ENCODE results near the gene PRSS2.

DNA sequence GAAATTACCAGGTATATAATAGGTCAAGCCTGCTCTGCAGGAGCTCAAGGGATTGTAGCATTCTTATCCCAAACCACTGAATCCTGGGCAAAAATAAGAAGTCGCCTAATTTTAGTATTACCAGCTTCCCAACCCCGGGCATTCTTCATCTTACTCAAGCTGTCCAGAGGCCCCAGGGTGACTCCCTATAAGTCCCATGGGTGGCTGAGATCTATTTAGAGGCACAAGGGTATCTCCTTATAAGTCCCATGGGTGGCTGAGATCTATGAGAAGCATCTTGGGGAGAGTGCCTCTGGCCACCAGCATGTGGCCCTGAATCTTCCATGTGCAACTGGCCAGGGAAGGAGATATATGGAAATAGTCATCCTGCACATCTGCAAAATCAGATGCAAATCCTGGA lies 38.9 kb downstream of the PRSS2 start:
- TF ChIP-seq, protein P1, sequence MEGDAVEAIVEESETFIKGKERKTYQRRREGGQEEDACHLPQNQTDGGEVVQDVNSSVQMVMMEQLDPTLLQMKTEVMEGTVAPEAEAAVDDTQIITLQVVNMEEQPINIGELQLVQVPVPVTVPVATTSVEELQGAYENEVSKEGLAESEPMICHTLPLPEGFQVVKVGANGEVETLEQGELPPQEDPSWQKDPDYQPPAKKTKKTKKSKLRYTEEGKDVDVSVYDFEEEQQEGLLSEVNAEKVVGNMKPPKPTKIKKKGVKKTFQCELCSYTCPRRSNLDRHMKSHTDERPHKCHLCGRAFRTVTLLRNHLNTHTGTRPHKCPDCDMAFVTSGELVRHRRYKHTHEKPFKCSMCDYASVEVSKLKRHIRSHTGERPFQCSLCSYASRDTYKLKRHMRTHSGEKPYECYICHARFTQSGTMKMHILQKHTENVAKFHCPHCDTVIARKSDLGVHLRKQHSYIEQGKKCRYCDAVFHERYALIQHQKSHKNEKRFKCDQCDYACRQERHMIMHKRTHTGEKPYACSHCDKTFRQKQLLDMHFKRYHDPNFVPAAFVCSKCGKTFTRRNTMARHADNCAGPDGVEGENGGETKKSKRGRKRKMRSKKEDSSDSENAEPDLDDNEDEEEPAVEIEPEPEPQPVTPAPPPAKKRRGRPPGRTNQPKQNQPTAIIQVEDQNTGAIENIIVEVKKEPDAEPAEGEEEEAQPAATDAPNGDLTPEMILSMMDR (conservative IDR thresholded peaks at IDR 0.05; ENCODE audit: low read depth, low read length): no peak
- no peak for TF ChIP-seq EZH2 (IDR thresholded peaks at IDR 0.05; ENCODE audit: low read length, unreplicated experiment)
- TF ChIP-seq EZH2phosphoT487 (IDR thresholded peaks at IDR 0.05; ENCODE audit: borderline replicate concordance, low read length): no peak
